OCI-LY3 (cell line): ENCODE measurements around the gene HOXA6.

Experiments used
- H2AFZ ChIP-seq: fragments of 200-600, 300-600 bp; shearing (Covaris generic); 2 replicates; pipeline ENCODE4 v1.6.0; 2014; ENCODE audit warnings: antibody characterized with exemption, low read depth, low read length
- H3K27ac ChIP-seq: fragments of 200-600, 300-600 bp; sonication (generic); 2 replicates; pipeline ENCODE4 v1.5.1; 2014; ENCODE audit warnings: mild to moderate bottlenecking, low read length, moderate library complexity, mixed read lengths
- H3K27me3 ChIP-seq: fragments of 200-600, 300-600 bp; sonication (generic); 2 replicates; pipeline ENCODE4 v1.6.1; 2014; ENCODE audit warnings: low read depth, low read length, mixed read lengths
- H3K36me3 ChIP-seq: fragments of 200-600, 300-600 bp; sonication (generic); replicated peaks from 2 replicates; pipeline ENCODE3; 2014; ENCODE audit warnings: low read depth, low read length, mixed read lengths
- H3K4me1 ChIP-seq: fragments of 300-600, 200-600 bp; sonication (generic); 2 replicates; pipeline ENCODE4 v1.6.1; 2014; ENCODE audit warnings: low read length, mixed read lengths
- H3K4me2 ChIP-seq: fragments of 200-600, 300-600 bp; sonication (generic); 2 replicates; pipeline ENCODE4 v1.6.1; 2014; ENCODE audit warnings: low read length, mixed read lengths
- H3K4me3 ChIP-seq: fragments of 300-600, 200-600 bp; sonication (generic); 2 replicates; pipeline ENCODE4 v1.5.1; 2014; ENCODE audit warnings: antibody characterized with exemption, mild to moderate bottlenecking, low read length, moderate library complexity
- H3K79me2 ChIP-seq: fragments of 300-600, 200-600 bp; shearing (Covaris generic); 2 replicates; pipeline ENCODE4 v1.6.1; 2014; ENCODE audit warnings: mild to moderate bottlenecking, low read length, mixed read lengths
- H3K9ac ChIP-seq: fragments of 300-600, 200-600 bp; shearing (Covaris generic); 2 replicates; pipeline ENCODE4 v1.6.0; 2014; ENCODE audit warnings: mild to moderate bottlenecking, low read length, moderate library complexity
- H3K9me3 ChIP-seq: fragments of 200-600, 300-600 bp; shearing (Covaris generic); 2 replicates; pipeline ENCODE4 v1.6.1; 2014; ENCODE audit warnings: low read length, mixed read lengths; ENCODE audit not compliant: insufficient read depth
- H4K20me1 ChIP-seq: fragments of 200-600, 300-600 bp; sonication (generic); 2 replicates; pipeline ENCODE4 v1.6.1; 2016; ENCODE audit warnings: low read length, mixed read lengths; ENCODE audit not compliant: insufficient read depth
- CTCF ChIP-seq: fragments of 200-600, 300-600 bp; sonication (generic); IDR thresholded peaks from 2 replicates; pipeline ENCODE4 v1.5.1; 2014; ENCODE audit warnings: antibody characterized with exemption, low read length, low read depth
- EZH2phosphoT487 ChIP-seq: fragments of 200-600 bp; shearing (Covaris generic); IDR thresholded peaks from 2 replicates; pipeline ENCODE4 v1.6.1; 2018; ENCODE audit warnings: antibody characterized with exemption, mixed run types, low read depth

HOXA6 gene

DNA sequence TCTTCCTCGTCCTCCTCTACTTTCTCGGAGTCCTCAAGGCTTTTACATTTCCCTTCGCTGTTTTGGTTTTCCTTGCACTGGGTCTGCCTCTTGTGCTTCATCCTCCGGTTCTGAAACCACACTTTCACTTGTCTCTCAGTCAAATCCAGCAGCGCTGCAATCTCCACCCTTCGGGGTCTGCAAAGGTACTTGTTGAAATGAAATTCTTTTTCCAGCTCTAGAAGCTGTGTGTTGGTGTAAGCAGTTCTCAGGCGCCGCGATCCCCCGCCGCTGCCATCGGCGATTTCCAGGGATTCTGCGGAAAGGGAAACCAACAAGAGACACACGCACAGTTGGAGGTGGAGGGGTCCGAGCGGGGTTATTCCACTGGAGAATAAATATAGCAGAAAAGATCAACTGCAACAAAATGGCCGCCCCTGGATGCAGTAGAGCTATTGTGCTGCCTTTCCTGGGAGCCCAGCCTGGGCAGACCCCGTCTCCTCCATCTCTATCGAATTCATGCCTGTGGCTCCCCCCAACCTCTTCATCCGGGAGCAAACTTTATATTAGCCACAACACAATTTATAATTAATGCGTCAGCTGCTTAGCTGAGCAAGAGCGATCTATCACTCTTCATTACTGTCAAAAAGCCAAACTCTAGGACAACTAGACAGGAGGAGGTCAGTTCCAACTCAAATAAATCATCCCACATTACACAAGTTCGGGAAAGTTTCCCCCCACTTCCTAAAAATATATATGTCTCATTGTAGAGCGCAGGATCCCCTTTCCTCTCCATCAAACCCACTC is 46.2 kb downstream of the HOXA6 start:
- H2AFZ ChIP-seq = no peak overlapping the region
- H3K36me3 ChIP-seq = no peaks in the 10 kb centered on the region
- H4K20me1 ChIP-seq = no peaks in the 10 kb centered on the region
- no peaks in the 10 kb centered on the region for H3K27me3 ChIP-seq
- H3K79me2 ChIP-seq = peaks cover 17% of the 10 kb centered on the region
- no peak overlapping the region for H3K27ac ChIP-seq
- TF ChIP-seq EZH2phosphoT487 = no peak
- TF ChIP-seq CTCF = no peak
- H3K4me3 ChIP-seq = no peak overlapping the region
- H3K9me3 ChIP-seq = no peaks in the 10 kb centered on the region
- H3K4me1 ChIP-seq = peaks cover 15% of the 10 kb centered on the region
- H3K9ac ChIP-seq = no peak overlapping the region
- no peak overlapping the region for H3K4me2 ChIP-seq

GRCh38 chr7:27100694-27101170 is 46.8 kb downstream of the HOXA6 start:
- no peaks in the 10 kb centered on the region for H3K9me3 ChIP-seq
- no peak overlapping the region for H3K4me2 ChIP-seq
- H3K4me3 ChIP-seq = no peak overlapping the region
- H3K79me2 ChIP-seq = peaks cover 19% of the 10 kb centered on the region
- no peak for TF ChIP-seq EZH2phosphoT487
- TF ChIP-seq CTCF = no peak
- no peak overlapping the region for H2AFZ ChIP-seq
- peaks cover 15% of the 10 kb centered on the region for H3K4me1 ChIP-seq
- H4K20me1 ChIP-seq = no peaks in the 10 kb centered on the region
- no peak overlapping the region for H3K27ac ChIP-seq
- H3K9ac ChIP-seq = no peak overlapping the region
- H3K27me3 ChIP-seq = no peaks in the 10 kb centered on the region
- H3K36me3 ChIP-seq = no peaks in the 10 kb centered on the region

DNA sequence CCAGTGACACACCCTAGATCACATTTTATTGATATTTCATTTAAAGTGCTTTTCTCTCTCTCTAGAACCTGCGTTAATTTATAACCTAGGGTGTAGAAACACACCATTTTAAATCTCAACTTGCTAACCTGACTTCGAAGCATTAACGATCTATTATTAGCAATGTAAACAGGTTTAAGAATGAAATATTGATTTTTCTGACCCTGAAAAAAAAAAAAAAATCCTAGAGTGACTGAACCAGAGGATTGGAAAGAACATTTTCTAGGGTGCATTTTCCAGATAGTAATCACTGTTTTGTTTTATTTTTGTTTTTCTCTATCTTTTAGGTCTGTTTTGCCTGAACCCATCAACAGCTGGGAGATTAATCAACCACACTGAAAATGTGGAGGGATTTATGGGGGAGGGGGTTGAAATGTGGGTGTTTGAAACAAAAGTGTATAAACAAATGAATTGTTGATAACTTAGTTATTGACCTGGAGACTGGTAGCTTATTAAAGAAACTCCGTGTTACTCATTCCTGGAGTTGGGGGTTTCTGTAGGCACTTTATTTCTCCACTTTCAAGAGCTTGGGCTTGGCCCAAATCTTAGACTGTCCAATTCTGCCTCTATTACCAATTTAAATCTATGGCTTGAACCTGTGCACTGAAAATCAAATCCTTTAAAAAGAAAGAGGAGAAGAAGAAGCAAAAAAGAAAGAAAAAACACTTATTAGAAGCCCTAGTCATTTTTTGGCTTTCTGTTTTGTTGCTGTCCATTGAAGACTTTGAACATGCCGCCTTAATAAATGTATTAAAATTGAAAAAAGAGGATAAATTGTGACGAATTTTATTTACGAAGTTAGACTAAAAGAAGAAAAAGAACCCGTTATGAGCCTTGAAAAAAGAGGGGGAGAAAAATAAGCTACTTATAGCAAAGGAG is 47.9 kb downstream of the HOXA6 start:
- H2AFZ ChIP-seq = no peak overlapping the region
- H3K4me2 ChIP-seq = no peak overlapping the region; the same call in 1 of the 2 replicates
- peaks cover 19% of the 10 kb centered on the region for H3K79me2 ChIP-seq
- no peaks in the 10 kb centered on the region for H3K27me3 ChIP-seq
- H3K27ac ChIP-seq = no peak overlapping the region
- H3K4me1 ChIP-seq = peaks cover 20% of the 10 kb centered on the region
- no peaks in the 10 kb centered on the region for H3K36me3 ChIP-seq
- TF ChIP-seq EZH2phosphoT487 (no peak), CTCF (no peak)
- no peaks in the 10 kb centered on the region for H4K20me1 ChIP-seq
- H3K4me3 ChIP-seq = no peak overlapping the region
- H3K9me3 ChIP-seq = no peaks in the 10 kb centered on the region
- H3K9ac ChIP-seq = no peak overlapping the region
